Measurements from ENCODE around the gene DNAH6.
"Not testable (repeated sequence)": the region's sequence is repeated elsewhere in the genome, so short reads cannot be mapped to it uniquely, and the experiment has no call there.

Gene DNAH6, protein sequence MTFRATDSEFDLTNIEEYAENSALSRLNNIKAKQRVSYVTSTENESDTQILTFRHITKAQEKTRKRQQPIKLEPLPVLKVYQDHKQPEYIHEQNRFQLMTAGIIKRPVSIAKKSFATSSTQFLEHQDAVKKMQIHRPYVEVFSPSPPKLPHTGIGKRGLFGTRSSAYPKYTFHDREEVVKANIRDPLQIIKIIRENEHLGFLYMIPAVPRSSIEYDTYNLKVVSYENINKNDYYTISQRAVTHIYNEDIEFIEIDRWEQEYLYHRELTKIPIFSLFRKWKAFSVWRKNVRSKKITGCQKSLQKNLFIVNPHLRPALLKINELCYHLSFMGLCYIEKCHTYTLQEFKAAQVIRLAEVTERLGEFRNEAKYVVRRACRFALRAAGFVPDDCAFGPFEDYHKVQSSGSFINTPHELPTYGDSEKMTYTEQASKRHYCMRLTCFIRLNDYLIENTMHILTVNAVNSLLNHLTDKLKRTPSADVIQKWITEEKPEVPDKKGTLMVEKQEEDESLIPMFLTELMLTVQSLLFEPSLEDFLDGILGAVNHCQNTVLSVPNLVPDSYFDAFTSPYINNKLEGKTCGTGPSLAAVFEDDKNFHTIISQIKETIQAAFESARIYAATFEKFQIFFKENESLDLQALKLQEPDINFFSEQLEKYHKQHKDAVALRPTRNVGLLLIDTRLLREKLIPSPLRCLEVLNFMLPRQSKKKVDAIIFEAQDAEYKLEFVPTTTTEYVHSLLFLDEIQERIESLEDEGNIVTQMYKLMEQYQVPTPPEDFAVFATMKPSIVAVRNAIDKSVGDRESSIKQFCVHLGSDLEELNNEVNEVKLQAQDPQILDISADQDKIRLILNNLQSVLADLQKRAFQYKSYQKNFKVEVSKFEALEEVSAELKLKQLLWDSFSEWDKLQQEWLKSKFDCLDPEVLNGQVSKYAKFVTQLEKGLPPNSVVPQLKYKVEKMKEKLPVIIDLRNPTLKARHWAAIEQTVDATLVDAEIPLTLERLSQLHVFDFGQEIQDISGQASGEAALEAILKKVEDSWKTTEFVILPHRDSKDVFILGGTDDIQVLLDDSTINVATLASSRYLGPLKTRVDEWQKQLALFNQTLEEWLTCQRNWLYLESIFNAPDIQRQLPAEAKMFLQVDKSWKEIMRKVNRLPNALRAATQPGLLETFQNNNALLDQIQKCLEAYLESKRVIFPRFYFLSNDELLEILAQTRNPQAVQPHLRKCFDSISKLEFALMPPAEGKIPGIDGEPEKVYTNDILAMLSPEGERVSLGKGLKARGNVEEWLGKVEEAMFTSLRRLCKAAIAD (N-terminal part only)

DNA sequence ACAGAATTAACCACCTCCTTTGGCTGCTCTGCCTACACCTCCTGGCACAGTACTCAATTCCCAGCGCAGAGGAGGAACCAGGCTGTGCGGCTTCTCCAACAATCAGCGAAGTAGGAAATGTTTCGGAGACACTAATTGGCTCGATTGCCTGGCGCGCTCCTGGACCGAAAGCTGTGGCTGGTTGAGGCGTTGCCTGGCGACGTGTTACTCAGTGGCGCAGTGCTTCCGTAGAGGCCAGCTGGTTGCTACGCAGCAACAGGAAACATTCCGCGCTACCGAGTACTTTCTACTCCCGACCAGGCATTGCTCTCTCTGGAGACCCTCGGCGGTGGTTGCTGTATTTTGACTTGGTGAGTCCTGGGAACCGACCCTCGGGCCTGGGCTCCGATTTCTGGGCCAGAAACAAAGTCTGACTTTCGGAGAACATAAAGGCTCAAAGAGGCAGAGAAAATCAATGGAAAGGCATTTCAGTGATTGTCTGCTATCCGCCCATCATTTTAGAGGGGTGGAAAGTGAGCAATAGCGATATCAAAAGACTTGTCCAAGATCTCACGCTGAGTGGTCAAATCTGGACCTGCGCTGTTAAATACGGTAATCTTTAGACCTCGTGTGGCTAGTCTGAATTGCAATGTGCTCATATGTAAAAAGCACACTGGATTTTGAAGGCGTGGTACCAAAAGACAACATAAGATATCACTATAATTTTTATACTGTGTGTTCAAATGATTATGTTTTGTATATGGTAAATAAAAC is at the start of gene DNAH6:
Gene DNAH6, plus strand, starts transcription at position 265 of the 753 bp plus-strand sequence. CDS start 1,329 bp downstream, outside the sequence.
- no peaks in the 10 kb centered on the region for H3K79me2 ChIP-seq (ENCODE audit: low read length)
- no peak within 1 kb of the TSS for H2AFZ ChIP-seq (ENCODE audit: low read depth, low read length)
- H3K4me1 ChIP-seq (ENCODE audit: low read length): peaks cover 21% of the 10 kb centered on the region
- H3K27ac ChIP-seq (ENCODE audit: low read length): no peak within 1 kb of the TSS
- no peak within 1 kb of the TSS for H3K4me3 ChIP-seq (ENCODE audit: low read length)
- H3K9me3 ChIP-seq (ENCODE audit: insufficient read depth, low read length): 0 out of 2 replicates have a peak, but pooled peaks cover 4% of the 10 kb centered on the region
- H3K4me2 ChIP-seq (ENCODE audit: low read length): no peak within 1 kb of the TSS
- no peaks in the 10 kb centered on the region for H4K20me1 ChIP-seq (ENCODE audit: insufficient read depth, low read length)
- H3K27me3 ChIP-seq (ENCODE audit: low read depth, low read length): no peaks in the 10 kb centered on the region
- no peak within 1 kb of the TSS for H3K9ac ChIP-seq (ENCODE audit: low read length)
- TF ChIP-seq EZH2phosphoT487 (IDR thresholded peaks at IDR 0.05; ENCODE audit: low read depth): no peak
- TF ChIP-seq, protein P1, sequence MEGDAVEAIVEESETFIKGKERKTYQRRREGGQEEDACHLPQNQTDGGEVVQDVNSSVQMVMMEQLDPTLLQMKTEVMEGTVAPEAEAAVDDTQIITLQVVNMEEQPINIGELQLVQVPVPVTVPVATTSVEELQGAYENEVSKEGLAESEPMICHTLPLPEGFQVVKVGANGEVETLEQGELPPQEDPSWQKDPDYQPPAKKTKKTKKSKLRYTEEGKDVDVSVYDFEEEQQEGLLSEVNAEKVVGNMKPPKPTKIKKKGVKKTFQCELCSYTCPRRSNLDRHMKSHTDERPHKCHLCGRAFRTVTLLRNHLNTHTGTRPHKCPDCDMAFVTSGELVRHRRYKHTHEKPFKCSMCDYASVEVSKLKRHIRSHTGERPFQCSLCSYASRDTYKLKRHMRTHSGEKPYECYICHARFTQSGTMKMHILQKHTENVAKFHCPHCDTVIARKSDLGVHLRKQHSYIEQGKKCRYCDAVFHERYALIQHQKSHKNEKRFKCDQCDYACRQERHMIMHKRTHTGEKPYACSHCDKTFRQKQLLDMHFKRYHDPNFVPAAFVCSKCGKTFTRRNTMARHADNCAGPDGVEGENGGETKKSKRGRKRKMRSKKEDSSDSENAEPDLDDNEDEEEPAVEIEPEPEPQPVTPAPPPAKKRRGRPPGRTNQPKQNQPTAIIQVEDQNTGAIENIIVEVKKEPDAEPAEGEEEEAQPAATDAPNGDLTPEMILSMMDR (IDR thresholded peaks at IDR 0.05; ENCODE audit: low read depth, low read length): no peak
- H3K36me3 ChIP-seq (replicated peaks; ENCODE audit: low read depth, low read length): no peaks in the 10 kb centered on the region

DNA sequence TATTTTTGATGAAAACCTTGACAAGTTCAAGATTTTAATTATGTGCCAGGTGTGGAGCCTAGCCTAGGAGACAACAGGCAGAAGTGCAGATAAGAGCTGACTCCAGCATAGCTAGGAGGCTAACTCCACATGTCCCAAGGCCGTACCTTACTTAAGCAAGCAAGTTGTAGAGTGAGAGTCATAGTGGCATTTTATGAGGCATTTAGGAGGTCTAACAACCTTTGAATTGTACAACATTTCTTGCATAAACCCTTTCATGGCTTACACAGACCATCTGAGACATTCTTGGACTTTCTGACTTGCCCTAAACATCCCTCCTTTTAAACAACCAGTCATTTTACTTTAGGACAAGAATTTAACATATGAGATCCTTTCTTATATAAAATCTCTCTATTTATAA is 48.9 kb upstream of the DNAH6 start:
- no peaks in the 10 kb centered on the region for H3K4me1 ChIP-seq (ENCODE audit: low read length)
- H3K9me3 ChIP-seq (ENCODE audit: insufficient read depth, low read length): peaks cover 7% of the 10 kb centered on the region; the same call in 1 of the 2 replicates
- no peak overlapping the region for H3K27ac ChIP-seq (ENCODE audit: low read length)
- TF ChIP-seq, protein P1 (IDR thresholded peaks at IDR 0.05; ENCODE audit: low read depth, low read length): no peak
- TF ChIP-seq EZH2phosphoT487 (IDR thresholded peaks at IDR 0.05; ENCODE audit: low read depth): no peak
- no peaks in the 10 kb centered on the region for H4K20me1 ChIP-seq (ENCODE audit: insufficient read depth, low read length)
- no peak overlapping the region for H3K4me3 ChIP-seq (ENCODE audit: low read length)
- H3K79me2 ChIP-seq (ENCODE audit: low read length): no peaks in the 10 kb centered on the region
- H3K36me3 ChIP-seq (replicated peaks; ENCODE audit: low read depth, low read length): peaks cover 4% of the 10 kb centered on the region
- no peaks in the 10 kb centered on the region for H3K27me3 ChIP-seq (ENCODE audit: low read depth, low read length)
- H2AFZ ChIP-seq (ENCODE audit: low read depth, low read length): no peak overlapping the region
- no peak overlapping the region for H3K9ac ChIP-seq (ENCODE audit: low read length)
- no peak overlapping the region for H3K4me2 ChIP-seq (ENCODE audit: low read length)

DNA sequence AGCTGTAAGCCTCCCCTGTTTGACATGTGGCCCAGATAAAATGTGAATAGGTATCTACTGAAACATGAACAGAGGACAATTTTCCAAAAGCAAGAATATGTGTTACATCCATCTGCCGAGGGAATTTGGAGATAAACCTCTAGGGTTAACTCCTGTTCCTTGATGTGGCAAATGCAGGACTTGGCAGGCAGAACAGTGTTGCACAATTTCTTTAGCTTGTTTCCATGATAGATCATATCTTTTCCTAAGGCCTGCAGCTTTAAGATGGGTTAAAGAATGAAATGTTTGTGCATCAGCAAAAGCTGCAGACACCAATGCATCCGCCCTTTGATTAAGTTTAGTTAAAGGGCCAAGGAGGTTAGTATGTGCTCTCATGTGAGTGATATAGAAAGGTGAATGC is 43.9 kb upstream of the DNAH6 start:
- H2AFZ ChIP-seq (ENCODE audit: low read depth, low read length); H3K4me3 ChIP-seq (ENCODE audit: low read length); H3K9ac ChIP-seq (ENCODE audit: low read length); H3K27me3 ChIP-seq (ENCODE audit: low read depth, low read length); H3K27ac ChIP-seq (ENCODE audit: low read length); H3K4me2 ChIP-seq (ENCODE audit: low read length); H3K79me2 ChIP-seq (ENCODE audit: low read length); H3K36me3 ChIP-seq (replicated peaks; ENCODE audit: low read depth, low read length); H3K4me1 ChIP-seq (ENCODE audit: low read length); H4K20me1 ChIP-seq (ENCODE audit: insufficient read depth, low read length): not testable (repeated sequence)
- 0 out of 2 replicates have a peak, but pooled peaks cover 11% of the 10 kb centered on the region for H3K9me3 ChIP-seq (ENCODE audit: insufficient read depth, low read length)

Data from OCI-LY3 (cell line).